GM12873 (cell line): Measurements from ENCODE around the gene CHTF8.

Source experiments
- CTCF ChIP-seq: IDR thresholded peaks from 2 replicates; pipeline ENCODE4 v1.5.1; 2012; ENCODE audit warnings: low read depth, mild to moderate bottlenecking, moderate library complexity, low read length, control low read depth; ENCODE audit not compliant: insufficient read depth; ENCODE audit errors: missing control alignments

CHTF8 gene

DNA sequence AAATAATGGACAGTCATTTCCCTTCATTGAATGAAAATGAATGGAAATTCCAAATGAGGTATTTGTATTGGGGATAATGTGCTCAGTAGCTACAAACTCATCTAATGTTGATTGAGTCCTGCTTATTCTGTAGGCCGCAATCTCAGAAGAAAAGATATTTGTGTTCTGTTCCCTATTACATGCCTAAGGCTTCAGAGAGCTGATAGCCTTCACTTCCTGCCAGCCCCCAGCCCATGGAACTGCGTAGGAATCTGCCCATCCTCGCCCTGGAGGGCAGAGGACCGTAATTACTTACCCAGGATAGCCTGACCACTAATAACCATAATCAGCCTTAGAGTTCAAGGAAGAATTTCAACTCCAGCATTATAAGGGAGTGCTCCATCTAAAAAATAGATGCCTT is 36.7 kb upstream of the CHTF8 start:
- no peak for TF ChIP-seq CTCF

GRCh38 chr16:69166946-69167930 is 34.9 kb upstream of the CHTF8 start:
- TF ChIP-seq CTCF = no peak

DNA sequence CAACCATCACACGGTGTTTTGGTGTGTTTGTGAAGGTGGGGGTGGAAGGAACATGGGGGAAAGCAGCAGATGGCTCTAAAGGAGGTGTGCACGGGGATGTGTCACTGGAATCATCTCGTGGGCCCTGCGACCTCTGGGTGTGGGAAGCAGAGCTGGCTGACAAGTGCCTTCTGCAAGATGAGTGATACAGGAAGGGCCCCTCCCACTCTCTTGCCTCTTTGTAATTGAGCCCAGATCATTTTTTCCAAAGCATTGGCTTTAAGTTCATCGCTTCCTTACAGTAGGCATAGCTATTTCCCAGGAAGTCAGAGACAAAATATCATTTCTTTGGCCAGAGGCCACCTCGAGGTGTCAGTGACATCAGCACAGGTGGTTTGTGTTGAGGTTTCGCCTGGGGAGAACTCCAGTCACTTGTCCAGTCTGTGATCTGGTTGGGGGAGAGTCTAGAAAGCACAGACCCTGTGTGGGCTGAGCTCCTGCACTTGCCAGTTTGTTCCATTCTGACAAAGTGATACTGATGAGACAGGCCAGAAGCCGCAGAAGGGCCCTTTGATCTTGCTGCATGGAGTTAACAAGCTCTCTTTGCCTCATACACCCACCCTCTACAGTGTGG is 33.9 kb upstream of the CHTF8 start:
- TF ChIP-seq CTCF = no peak

DNA sequence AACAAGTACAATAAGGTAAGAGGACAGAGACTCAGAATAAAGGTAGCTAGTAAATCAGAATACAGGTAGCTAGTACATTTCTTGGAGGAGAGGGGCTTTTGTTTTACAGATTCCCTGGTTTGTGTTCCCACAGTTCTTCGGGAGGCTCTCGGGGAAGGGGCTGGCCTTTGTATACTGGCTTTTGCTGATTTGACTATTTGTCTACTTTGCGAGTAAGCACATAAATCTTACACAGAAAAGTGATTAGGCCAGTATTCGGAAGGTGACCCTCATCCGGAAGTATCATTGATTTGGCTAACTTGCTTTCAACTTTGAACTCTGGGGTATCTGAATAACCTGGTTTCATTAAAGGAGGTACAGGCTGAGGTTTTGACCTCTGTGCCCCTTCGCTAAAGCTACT is 33.2 kb upstream of the CHTF8 start:
- TF ChIP-seq CTCF = no peak

DNA sequence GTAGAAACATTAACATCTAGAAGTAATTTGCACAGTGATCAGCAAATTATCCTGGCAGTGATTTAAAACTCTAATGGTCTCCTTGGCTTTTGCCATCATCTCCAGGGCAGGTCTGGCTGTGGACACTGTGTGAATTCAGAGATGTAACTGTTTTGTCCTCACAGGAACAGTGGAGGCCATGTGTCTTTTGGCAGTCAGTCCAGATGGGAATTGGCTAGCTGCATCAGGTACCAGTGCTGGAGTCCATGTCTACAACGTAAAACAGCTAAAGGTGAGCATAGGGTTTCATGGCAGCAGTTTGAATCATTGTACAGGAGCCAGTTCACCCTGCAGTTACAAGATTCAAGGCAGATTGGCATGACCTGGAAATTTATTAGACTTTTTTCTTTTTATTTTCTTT is 27.8 kb upstream of the CHTF8 start:
- TF ChIP-seq CTCF = no peak

DNA sequence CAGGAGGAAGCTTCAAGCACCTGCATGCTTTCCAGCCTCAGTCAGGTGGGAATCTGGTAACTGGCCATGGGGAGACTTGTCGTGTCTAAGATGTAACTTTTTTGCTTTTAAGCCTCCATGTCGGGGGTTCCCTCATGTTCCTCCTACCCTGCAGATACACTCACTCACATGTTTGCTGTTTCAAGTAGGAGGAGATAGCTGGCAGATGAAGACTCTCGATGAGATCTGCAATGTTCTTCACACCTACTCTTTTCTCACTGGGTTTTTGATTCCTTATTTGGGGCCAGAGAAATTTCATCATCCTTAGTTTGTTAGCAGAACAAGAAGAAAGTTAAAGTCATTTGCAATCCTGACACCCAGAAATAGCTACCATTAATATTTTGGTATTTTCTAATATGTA is 24.8 kb upstream of the CHTF8 start:
- TF ChIP-seq CTCF = no peak

- TF ChIP-seq CTCF = peak; percentile 74
Measured at GRCh38 chr16:69150146-69150865, 17.9 kb upstream of the CHTF8 start.
